H54 (cell line): Measurements from ENCODE around the gene APOC1.
A peak's percentile ranks its signal among the peaks of the same experiment; 100 is the strongest.

ENCODE experiments used
- DNase-seq: peaks from one replicate; pipeline ENCODE4 v3.0.0; 2011; ENCODE audit warnings: low spot score, mixed read lengths; ENCODE audit not compliant: insufficient read length
- FAIRE-seq: peaks from 3 replicates; lab custom pipeline; 2011; peaks lifted over from hg19 to GRCh38; lab: Jason Lieb, UNC
- POLR2A ChIP-seq: IDR thresholded peaks from 2 replicates; pipeline ENCODE4 v1.6.1; 2011; ENCODE audit warnings: low read depth, mild to moderate bottlenecking, low read length

APOC1 gene

DNA sequence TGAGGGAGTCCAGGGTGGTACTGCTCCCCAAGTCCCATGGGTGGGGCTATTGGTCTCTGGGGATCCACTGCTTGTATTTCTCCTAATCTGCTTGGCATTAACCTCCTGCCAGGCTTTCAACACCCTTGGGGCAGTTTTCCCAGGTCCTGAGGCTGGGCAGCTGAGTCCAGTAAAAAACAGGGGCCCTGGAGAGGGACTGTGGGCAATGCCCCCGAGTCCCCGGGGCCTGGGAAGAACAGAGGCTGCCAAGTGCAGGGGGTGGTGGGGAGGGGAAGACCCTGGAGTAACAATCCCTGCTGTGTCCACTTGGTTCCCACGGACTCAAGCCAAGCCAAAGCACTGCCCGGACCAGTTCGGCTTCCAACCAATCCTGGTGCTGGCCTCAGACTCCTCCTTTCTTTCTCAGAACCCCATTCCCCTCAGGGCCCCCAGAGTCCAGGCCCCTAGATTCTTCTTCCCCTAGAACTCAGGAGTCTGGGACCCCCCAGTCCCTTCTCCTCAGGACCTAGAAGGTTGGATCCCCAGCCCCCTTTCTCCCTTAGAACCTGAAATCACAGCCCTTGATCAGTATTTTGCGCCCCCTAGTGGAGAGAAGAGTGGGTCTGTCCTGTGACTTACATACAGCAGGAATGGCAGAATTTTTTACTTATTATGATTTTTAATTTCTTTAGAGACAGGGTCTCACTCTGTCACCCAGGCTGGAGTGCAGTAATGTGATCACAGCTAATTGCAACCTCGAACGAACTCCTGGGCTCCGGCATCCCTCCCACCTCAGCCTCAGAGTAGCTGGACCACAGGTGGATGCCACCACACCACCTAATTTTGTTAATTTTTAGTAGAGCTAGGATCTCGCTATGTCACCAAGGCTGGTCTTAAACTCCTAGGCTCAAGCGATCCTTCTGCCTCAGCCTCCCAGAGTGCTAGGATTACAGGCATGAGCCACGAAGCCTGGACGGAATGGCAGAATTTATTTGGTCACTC lies 37.1 kb downstream of the APOC1 start:
- TF ChIP-seq POLR2A: no peak
- DNase-seq (peak; percentile 58), FAIRE-seq (no peak)

DNA sequence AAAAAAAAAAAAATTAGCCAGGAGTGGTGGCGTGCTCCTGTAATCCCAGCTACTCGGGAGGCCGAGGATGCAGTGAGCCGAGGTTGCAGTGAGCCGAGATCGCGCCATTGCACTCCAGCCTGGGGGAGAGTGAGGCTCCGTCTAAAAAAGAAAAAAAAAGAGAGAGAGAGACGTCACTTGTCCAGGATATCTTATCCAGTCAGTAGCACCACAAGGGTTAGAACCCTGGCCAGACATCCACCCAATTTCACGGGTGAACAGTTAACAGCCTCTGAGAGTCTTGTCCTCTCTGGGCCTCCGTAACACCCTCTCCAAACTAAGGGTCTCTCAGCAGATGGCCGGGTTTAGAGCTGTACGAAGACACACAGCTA lies 39.9 kb downstream of the APOC1 start:
- DNase-seq (no peak), FAIRE-seq (no peak)
- TF ChIP-seq POLR2A: no peak

DNA sequence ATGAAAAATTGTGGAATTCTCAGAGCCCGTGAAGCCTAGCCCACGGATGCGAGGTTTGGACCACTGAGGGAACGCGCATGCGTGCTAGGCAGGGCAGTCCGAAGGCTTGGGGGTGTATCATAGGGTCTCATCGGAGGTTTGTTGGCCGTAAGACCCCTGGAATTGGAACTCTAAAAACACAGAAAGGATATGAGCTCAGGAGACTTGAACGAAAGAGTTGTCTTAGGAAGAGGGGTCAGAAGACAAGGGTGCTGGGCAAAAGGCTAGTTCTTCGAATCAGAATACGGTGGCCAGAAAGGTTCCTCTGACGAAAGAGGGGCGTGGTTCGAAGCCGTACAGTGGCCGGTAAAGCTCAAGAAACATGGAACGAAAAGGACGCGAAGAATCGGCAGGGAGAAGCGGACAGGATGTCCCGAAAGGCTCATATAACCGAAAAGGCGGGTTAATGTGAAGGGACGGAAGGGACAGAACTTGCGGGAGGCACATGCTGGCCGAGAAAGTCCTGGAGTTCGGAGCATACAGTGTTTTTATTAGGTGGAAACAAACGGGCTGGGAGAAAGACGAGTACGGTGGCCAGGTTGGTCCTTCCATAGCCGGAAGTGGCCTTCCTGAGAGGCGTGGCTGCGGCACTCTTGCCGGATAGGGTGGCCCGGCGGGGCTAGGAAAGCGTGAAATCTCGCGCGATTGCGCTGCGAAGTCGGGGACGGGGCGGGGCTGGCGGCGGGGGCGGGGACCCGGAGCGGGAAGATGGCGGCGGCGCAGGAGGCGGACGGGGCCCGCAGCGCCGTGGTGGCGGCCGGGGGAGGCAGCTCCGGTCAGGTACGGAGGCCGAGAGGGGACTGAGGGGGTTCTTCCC lies 40.5 kb downstream of the APOC1 start, which contains the start of gene CLPTM1:
Gene CLPTM1 (plus strand): TSS at position 732 of the 856 bp plus-strand sequence. CDS start 16 bp downstream, at position 748.
- TF ChIP-seq POLR2A: peak; percentile 54
- peak; percentile 41 for FAIRE-seq

DNA sequence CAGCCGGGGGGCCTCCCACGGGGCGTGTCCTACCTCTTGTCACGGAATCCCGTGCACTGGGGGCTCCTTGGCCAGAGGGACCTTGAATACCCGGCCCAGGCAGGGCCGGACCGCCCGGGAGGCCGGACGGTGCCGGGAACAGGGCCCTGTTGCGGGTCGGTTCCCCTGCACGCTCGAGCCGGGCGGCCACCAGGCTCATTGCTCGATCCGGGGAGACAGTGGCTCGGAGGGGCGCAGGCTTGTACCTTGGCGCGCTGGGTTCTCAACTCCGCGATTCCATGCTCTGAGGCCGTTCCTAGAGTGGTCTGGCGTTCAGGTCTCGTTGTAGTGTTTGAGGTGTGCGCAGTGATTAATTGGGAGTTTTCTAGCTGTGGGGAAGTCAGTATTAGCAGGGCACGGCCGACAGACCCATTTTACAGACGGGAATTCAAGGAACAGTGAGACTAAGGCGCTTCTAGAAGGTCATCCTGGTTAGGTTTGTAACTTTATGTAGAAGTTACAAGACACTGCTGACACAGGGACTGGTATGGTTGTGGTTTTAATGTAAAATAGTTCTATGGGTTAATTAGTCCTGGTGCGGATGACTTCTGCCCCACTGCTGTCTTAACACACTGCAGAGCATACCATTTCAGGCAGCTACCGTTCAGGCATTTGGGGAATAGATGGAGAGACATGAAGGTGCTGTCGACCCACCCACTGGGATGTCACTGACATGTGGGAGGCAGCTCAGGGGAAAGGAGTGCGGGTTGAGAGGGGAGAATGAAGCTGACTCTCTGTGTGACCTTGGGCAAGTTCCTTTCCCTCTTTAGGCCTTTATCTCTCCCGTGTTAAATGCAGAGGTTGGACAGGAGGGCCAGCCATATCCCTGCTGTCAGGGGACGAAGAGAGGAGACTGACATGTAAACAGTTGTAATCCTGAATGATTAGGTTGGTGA lies 41.4 kb downstream of the APOC1 start:
- FAIRE-seq (no peak), DNase-seq (no peak)
- no peak for TF ChIP-seq POLR2A

More for the DNA sequence above, 40.5 kb downstream of the APOC1 start, which contains the start of gene CLPTM1:
- peak; percentile 92 for DNase-seq

DNA sequence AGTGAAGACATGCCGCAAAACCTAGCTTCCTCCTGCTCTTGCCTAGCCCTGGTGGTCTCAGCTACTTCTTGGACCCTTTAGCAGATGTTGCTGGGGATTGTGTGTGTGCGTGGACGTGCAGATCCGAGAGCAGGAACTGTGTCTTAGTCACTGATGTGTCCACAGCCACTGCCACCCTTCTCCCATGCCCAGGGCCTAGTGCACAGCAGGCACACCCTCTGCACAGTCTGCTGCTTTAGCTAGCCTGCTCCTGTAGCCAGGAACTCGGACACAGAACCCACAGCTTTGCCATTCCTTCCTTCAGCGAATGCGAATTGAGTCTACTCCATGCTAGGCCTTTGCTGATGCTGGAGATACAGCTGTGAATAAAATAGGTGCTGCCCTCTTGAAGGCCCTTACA lies 43.1 kb downstream of the APOC1 start:
- TF ChIP-seq POLR2A: no peak
- DNase-seq (no peak), FAIRE-seq (no peak)

DNA sequence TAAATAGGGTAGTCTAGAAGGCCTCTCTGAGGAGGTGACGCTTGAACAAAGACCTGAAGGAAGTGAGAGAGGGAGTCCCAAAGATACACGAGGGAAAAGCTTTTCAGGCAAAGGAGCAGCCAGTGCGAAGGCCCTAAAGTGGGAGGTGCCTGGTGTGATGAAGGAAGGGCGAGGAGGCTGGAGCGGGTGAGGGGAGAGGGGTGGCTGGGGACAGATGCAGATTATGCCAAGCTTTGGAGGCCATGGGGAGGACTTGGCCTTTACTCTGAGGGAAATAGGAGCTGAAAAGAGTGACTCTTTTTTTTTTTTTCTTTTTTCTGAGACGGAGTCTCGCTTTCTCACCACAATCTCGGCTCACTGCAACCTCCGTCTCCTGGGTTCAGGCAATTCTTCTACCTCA lies 43.7 kb downstream of the APOC1 start:
- DNase-seq (no peak), FAIRE-seq (no peak)
- TF ChIP-seq POLR2A: no peak

DNA sequence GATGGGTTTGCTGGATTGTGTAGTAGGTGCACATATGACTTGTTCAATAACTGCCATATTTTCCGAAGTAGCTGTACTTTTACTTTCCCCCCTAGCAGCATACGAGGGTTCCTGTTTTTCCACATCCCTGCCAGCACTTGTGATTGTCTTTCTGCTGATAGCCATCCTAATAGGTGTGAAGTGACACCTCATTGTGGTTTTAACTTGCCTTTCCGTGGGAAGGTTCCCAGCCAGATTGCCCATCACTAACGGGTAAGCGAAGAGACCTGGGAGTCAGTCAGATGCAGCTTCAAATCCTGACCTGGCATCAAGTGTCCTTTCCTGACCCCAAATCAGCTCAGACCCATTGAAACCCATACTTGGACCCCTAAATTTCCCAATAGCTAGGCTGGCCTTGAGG lies 45.3 kb downstream of the APOC1 start:
- DNase-seq: no peak
- no peak for FAIRE-seq
- no peak for TF ChIP-seq POLR2A

DNA sequence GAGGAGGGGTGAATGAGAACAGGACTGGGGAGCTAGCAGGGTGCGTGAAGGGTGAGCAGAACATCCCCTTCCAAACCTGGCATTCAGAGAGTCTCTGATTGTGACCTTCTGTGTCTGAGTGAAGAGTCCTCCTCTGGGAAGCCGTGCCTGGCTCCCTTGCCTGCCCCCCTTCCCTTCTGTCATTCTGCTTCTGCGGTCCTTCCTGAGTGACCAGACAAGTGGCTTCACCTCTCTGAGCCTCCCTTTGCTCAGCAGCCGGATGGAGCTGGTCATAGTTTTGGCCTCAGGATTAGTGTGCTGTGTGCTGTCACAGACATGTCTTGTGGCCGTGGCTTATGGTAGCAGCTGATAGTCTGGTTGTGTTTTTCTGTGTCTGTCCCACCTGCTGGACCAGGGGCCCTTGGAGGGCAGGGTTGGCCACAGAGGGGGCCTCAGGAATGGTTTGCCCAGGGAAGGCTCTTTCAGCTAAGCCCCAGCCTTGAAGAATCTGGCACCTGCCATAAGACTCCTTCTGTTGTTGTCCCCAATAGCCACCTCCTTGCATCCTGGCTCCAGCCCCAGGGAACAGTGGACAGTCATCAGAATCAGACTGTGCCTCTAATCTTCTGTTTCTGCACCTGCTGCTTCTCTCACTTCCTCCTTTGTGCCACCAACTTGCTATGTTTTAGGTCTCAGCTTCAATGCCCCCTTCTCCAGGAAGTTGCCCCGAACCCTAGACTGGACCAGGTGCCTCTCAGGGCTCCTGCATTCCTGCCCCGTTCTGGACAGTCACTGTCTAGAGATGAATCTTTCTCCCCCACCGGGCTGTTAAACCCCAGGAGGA lies 46.7 kb downstream of the APOC1 start:
- DNase-seq (no peak), FAIRE-seq (no peak)
- no peak for TF ChIP-seq POLR2A

DNA sequence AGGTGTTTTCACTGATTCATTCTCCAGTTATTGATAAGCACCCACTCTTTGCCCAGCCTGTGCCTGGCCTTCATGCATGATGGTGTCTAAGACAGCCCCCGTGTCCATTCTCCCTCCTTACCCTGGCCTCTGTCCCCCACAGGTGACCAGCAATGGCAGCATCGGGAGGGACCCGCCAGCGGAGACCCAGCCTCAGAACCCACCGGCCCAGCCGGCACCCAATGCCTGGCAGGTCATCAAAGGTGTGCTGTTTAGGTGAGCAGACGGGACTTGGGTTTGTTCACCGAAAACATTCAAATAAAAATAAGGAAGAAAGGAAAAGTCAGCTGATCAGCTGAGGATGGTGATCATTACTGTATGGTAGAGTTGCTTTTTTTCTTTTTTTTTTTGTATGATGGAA lies 47.4 kb downstream of the APOC1 start:
- FAIRE-seq: no peak

DNA sequence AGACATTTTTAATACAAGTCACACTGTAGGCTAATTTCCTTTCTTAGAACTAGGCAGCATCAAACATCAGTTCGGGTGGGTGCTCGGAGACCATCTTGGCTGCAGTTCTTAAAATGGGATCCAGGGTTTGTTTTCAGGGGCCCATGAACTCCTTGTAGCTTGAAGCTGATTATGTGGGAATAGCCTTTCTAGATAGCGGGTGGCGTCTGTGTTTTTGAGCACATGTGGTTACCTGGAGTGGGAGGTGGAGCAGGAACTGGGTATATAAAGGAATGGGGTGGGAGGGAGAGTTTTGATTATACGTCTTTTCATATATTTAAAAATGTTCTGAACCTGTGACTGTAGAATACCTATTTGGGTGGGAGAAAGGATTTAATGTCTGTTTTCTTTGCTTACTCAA lies 53.7 kb downstream of the APOC1 start:
- DNase-seq (no peak), FAIRE-seq (no peak)
- TF ChIP-seq POLR2A: no peak

More for the DNA sequence above, 47.4 kb downstream of the APOC1 start:
- TF ChIP-seq POLR2A: no peak
- no peak for DNase-seq

DNA sequence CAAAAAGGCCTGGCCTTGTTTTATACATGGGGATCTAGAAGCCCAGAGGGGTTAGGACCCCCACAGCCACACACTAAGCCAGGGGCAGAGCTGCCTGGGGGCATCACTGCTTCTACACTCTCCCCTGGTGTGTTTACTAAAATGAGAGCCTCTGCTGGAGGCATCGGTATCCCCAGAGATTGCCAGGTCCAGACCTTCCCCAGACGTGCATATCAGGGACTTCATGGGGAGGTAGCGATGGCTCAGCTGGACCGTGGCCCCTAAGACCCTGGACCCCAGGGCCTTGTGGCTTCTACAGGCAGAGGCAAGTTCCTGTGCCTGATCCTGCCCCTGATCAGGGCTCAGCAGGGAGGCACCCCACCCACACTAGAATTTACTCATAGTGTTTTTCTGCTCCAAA lies 54.3 kb downstream of the APOC1 start:
- FAIRE-seq: no peak

More for the DNA sequence above, 54.3 kb downstream of the APOC1 start:
- DNase-seq: no peak
- no peak for TF ChIP-seq POLR2A
